OCI-LY7 (cell line): ENCODE results near the gene ZNF37A. TPM values are rescaled to one million over a fixed set of nuclear protein-coding genes. Genes with fewer than 3 reads are reported as not detected.

Experiments used
- Bru-seq: library from RNA; stranded (reverse); fragments of 400-500 nt; gene quantifications from one replicate; lab custom pipeline; 2021; lab: Mats Ljungman, UMichigan
- BruChase-seq, 2 experiments: library from RNA; stranded (reverse); fragments of 400-500 nt; gene quantifications; one replicate each; lab custom pipeline; 2021; lab: Mats Ljungman, UMichigan
- BruUV-seq: library from RNA; stranded (reverse); fragments of 400-500 nt; replicated peaks from 2 replicates; lab custom pipeline; 2021; lab: Mats Ljungman, UMichigan
- CTCF ChIA-PET: fragments of 300-600 bp; sonication (Branson Sonifier 250); formaldehyde crosslinking; loops from one replicate; lab custom pipeline; 2022; ENCODE audit warnings: antibody characterized with exemption; ENCODE audit not compliant: unreplicated experiment; lab: Charles Lee
- POLR2A ChIA-PET: fragments of 300-600 bp; sonication (Branson Sonifier 250); formaldehyde crosslinking; loops from one replicate; lab custom pipeline; 2022; ENCODE audit warnings: antibody characterized with exemption; lab: Charles Lee
- DNase-seq: peaks from one replicate; pipeline ENCODE4 v3.0.0-alpha.2; 2015; ENCODE audit warnings: low spot score
- H2AFZ ChIP-seq: fragments of 200-600 bp; sonication (generic), shearing (Covaris generic); 2 replicates; pipeline ENCODE4 v1.6.1; 2014; ENCODE audit warnings: mild to moderate bottlenecking, antibody characterized with exemption, low read length, moderate library complexity
- H3K27ac ChIP-seq: fragments of 200-600 bp; sonication (generic); 2 replicates; pipeline ENCODE4 v1.5.1; 2014; ENCODE audit warnings: mixed run types, low read depth, mild to moderate bottlenecking, moderate library complexity, low read length, inconsistent platforms; ENCODE audit not compliant: poor library complexity, severe bottlenecking
- H3K36me3 ChIP-seq: fragments of 200-600 bp; sonication (generic); 2 replicates; pipeline ENCODE4 v1.6.1; 2014; ENCODE audit warnings: mild to moderate bottlenecking, antibody characterized with exemption, low read length, moderate library complexity, mixed read lengths; ENCODE audit not compliant: insufficient read depth
- H3K4me1 ChIP-seq: fragments of 200-600 bp; sonication (generic); 2 replicates; pipeline ENCODE4 v1.5.1; 2014; ENCODE audit warnings: mild to moderate bottlenecking, low read length; ENCODE audit not compliant: insufficient read depth, poor library complexity, severe bottlenecking
- H3K4me2 ChIP-seq: fragments of 200-600 bp; sonication (generic); 2 replicates; pipeline ENCODE4 v1.6.1; 2014; ENCODE audit warnings: mild to moderate bottlenecking, low read length
- H3K4me3 ChIP-seq: fragments of 200-600 bp; sonication (generic); 2 replicates; pipeline ENCODE4 v1.5.1; 2014; ENCODE audit warnings: mild to moderate bottlenecking, low read depth, low read length; ENCODE audit not compliant: poor library complexity, severe bottlenecking
- H3K79me2 ChIP-seq: fragments of 200-600 bp; sonication (generic); 2 replicates; pipeline ENCODE4 v1.6.1; 2016; ENCODE audit warnings: low read depth, mild to moderate bottlenecking, low read length, moderate library complexity, mixed read lengths; ENCODE audit not compliant: insufficient read depth
- H3K9me2 ChIP-seq: fragments of 200-600 bp; sonication (generic); 2 replicates; pipeline ENCODE4 v1.6.1; 2016; ENCODE audit warnings: mild to moderate bottlenecking, low read length, mixed read lengths; ENCODE audit not compliant: insufficient read depth
- H3K9me3 ChIP-seq: fragments of 200-600 bp; sonication (generic); 2 replicates; pipeline ENCODE4 v1.6.1; 2014; ENCODE audit warnings: mild to moderate bottlenecking, mixed run types, low read length, mixed read lengths
- H4K20me1 ChIP-seq: fragments of 200-600 bp; sonication (generic); 2 replicates; pipeline ENCODE4 v1.6.1; 2014; ENCODE audit warnings: mild to moderate bottlenecking, antibody characterized with exemption, low read length, moderate library complexity, mixed read lengths; ENCODE audit not compliant: insufficient read depth
- CTCF ChIP-seq: fragments of 200-600 bp; sonication (generic); conservative IDR thresholded peaks from 2 replicates; pipeline ENCODE4 v1.5.1; 2014; ENCODE audit warnings: mild to moderate bottlenecking, antibody characterized with exemption, low read length, moderate library complexity, mixed read lengths
- EZH2phosphoT487 ChIP-seq: fragments of 200-600 bp; sonication (generic); IDR thresholded peaks from 2 replicates; pipeline ENCODE4 v1.6.1; 2018; ENCODE audit warnings: low read depth, borderline replicate concordance, mild to moderate bottlenecking, mixed run types, antibody characterized with exemption, low read length, moderate library complexity, mixed read lengths
- intact Hi-C: fragments of 100-400 bp; cut with micrococcal nuclease; formaldehyde crosslinking; loops from one replicate; pipeline ENCODE4 v1.10.0; 2022; ENCODE audit not compliant: unreplicated experiment
- long read RNA-seq: library from polyadenylated mRNA; stranded (forward); transcript quantifications from one replicate; pipeline ENCODE4 v2.0.0, GENCODE V29; 2022
- total RNA-seq, 2 experiments: library from RNA; depleted of rRNA in 1 of 2; stranded (reverse); fragments of >200 nt in 1 of 2; shearing (Covaris generic) in 1 of 2; gene quantifications; 2 replicates each; pipeline ENCODE4 v1.2.3, GENCODE V29; 2014 to 2022

Gene ZNF37A
- total RNA-seq (2014; rRNA removed; shearing (Covaris generic)): 21.2 and 21.6 TPM in 2 replicates
- total RNA-seq (2022): 38.1 and 40.3 TPM in 2 replicates
- percentile 93 among the genes with signal in this experiment for Bru-seq, nascent RNA
- percentile 97 among the genes with signal in this experiment for BruChase-seq, experiment 1, labeled RNA remaining after a 6-hour chase
- BruChase-seq, experiment 2, labeled RNA remaining after a 2-hour chase: percentile 97 among the genes with signal in this experiment
- long read RNA-seq, partial matches to known transcripts: 2 of 21 reads
- long read RNA-seq, other reads (novel, unspliced or antisense): 17 of 21 reads

DNA sequence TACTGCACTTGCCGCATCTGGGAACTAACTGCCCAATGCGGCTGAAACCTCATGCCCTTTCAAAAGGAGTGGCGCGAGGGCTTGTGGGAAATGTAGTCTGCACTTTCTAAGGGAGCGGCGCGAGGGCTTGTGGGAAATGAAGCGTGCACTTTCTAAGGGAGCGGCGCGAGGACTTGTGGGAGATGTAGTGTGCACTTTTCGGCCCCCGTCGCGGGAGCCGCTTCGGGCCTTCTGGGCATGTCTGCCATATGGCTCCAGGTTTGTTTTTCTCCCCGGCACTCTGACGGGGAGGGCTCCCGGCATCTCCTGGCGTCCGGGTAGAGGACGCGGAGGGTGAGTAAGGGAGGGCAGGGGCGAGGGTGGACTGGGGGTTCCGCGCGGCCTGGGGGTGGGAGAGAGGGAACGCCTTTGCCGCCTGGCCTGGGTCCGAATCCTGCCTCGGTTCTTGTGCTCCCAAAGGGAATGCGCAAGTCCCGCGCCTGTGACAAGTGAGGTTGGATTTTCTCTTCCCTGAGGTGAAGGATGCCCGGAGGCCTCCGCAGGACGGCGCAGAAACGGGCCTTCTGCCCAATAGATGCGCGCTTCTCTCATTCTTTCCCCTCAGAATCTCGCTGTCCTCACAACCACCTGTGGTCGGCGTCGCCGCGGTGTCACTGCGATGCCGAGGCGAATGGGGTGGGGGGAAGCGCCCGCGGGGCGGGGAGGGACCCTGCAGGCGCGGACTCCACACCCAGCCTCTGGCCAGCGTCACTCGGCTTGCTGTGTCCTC lies at the start of gene ZNF37A:
Gene ZNF37A, plus strand, starts transcription at position 180 of the 769 bp plus-strand sequence. CDS start 2,281 bp downstream, outside the sequence.
- Histone ChIP-seq H3K4me1 (peaks cover 12% of the 10 kb centered on the region), H3K27ac (peak within 1 kb of the TSS; percentile 28), H3K4me2 (peak within 1 kb of the TSS; percentile 99), H2AFZ (peak within 1 kb of the TSS; percentile 90), H3K9me2 (no peaks in the 10 kb centered on the region), H3K36me3 (peaks cover 41% of the 10 kb centered on the region), H4K20me1 (no peaks in the 10 kb centered on the region), H3K79me2 (peaks cover 11% of the 10 kb centered on the region; the same call in 1 of the 2 replicates), H3K4me3 (peak within 1 kb of the TSS; percentile 81), H3K9me3 (peaks cover 7% of the 10 kb centered on the region; the same call in 1 of the 2 replicates)
- DNase-seq: peak; percentile 96
- ChIA-PET CTCF (interaction anchor here (0.6 kb wide), 1 partner anchor 117 kb away, joined by 3 read pairs; no protein-coding TSS in a partner anchor), POLR2A (interaction anchor here (0.6 to 2.0 kb wide), 9 partner anchors 9 to 240 kb away, joined by 3 to 13 read pairs (median 3); partner anchors contain the start of gene ZNF33A)
- no TSS peak for BruUV-seq
- intact Hi-C loops: loop anchor here (1.0 kb wide), 3 partner anchors 83 to 237 kb away; partner anchors contain the start of genes ZNF248 and ZNF25
- TF ChIP-seq CTCF (no peak), EZH2phosphoT487 (no peak)

DNA sequence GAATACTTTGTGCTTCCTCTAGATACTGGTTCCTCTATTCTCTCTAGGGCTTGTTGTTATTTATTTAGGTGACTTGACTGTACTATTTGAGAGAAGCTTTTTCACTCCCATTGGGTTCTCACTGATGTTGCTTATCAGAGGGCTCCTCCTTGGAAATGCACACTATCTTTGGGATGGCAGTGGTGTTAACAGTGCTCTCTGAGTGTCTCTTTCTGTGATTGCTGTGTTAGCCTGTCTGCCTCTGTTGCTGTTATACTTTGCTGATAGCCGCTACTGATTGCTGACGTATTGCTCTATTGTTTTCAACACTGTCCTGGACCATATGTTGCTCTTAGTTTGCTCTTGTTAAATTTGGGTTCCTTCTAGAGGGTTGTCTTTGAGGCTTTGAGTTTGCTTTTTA lies 49.0 kb upstream of the ZNF37A start:
- H3K27ac ChIP-seq: no peak overlapping the region
- DNase-seq: no peak
- no peak overlapping the region for H3K4me2 ChIP-seq
- intact Hi-C loops: no loop called here
- peaks cover 20% of the 10 kb centered on the region; the same call in 1 of the 2 replicates for H3K79me2 ChIP-seq
- H3K9me2 ChIP-seq: no peaks in the 10 kb centered on the region
- CTCF ChIA-PET: no interaction called here
- no peak overlapping the region for H2AFZ ChIP-seq
- no TSS peak for BruUV-seq
- H3K36me3 ChIP-seq: peaks cover 94% of the 10 kb centered on the region
- 0 out of 2 replicates have a peak, but pooled peaks cover 5% of the 10 kb centered on the region for H3K9me3 ChIP-seq
- H3K4me3 ChIP-seq: no peak overlapping the region
- POLR2A ChIA-PET: no interaction called here
- peaks cover 3% of the 10 kb centered on the region for H3K4me1 ChIP-seq
- H4K20me1 ChIP-seq: no peaks in the 10 kb centered on the region
- no peak for TF ChIP-seq EZH2phosphoT487
- no peak for TF ChIP-seq CTCF
